Effector memory CD8-positive, alpha-beta T cell (primary cell): Measurements from ENCODE around the gene SPACA7.
"Not testable (repeated sequence)": the region's sequence is repeated elsewhere in the genome, so short reads cannot be mapped to it uniquely, and the experiment has no call there.

ENCODE experiments used
- ATAC-seq: fragments of 150-1000 bp; cut with Tn5 transposase; replicated peaks from 2 replicates; pipeline ENCODE4 v1.10.0; 2021; ENCODE audit warnings: mild to moderate bottlenecking, moderate library complexity
- DNase-seq, 3 experiments: peaks; one replicate each; pipeline ENCODE4 v3.0.0; 2021
- H3K27ac Mint-ChIP-seq, 2 donors: one replicate each; pipeline ENCODE4 v1.8.0; 2022; ENCODE audit warnings: mild to moderate bottlenecking in 2 of 2, mixed read lengths in 2 of 2, moderate library complexity in 2 of 2
- H3K27me3 Mint-ChIP-seq, 2 donors: one replicate each; pipeline ENCODE4 v1.8.0; 2022; ENCODE audit warnings: mixed read lengths in 2 of 2
- H3K36me3 Mint-ChIP-seq: one replicate; pipeline ENCODE4 v1.8.0; 2022; ENCODE audit warnings: mild to moderate bottlenecking, moderate library complexity, mixed read lengths; ENCODE audit not compliant: insufficient read depth
- H3K4me1 Mint-ChIP-seq, 2 donors: one replicate each; pipeline ENCODE4 v1.8.0; 2022; ENCODE audit warnings: low read depth in 2 of 2, mixed read lengths in 2 of 2
- H3K4me3 Mint-ChIP-seq, 2 donors: one replicate each; pipeline ENCODE4 v1.8.0; 2022; ENCODE audit warnings: mild to moderate bottlenecking in 2 of 2, mixed read lengths in 2 of 2, moderate library complexity in 2 of 2
- H3K9me3 Mint-ChIP-seq, 2 donors: one replicate each; pipeline ENCODE4 v1.8.0; 2022; ENCODE audit warnings: mixed read lengths in 2 of 2

Gene SPACA7

DNA sequence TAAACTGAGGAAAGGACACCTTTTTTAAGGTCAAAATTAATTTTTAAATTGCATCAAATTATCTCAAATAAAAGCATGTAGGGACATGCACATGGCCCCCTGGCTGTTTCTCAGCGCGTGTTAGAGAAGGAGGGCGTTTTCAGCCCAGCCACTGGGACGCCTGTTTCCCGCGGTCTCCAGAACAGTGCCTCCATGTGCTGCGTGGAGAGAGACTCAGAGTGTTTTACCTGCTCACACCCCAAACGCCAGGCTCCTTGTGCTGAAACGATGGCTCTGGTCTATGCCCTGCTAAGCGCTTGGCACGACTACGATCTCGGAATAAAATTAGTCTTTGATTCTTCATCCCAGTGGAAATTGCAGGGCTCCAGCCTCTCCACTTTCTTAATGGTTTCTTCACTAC, 20.0 kb upstream of the SPACA7 start:
- Mint-ChIP-seq H3K27ac (no peak overlapping the region), H3K36me3 (no peaks in the 10 kb centered on the region), H3K4me1 (no peaks in the 10 kb centered on the region), H3K27me3 (peaks cover 6 to 10% of the 10 kb centered on the region in 2 donors), H3K9me3 (peaks cover 10 to 11% of the 10 kb centered on the region in 2 donors), H3K4me3 (no peak overlapping the region)
- ATAC-seq (no peak), DNase-seq (no peak)

DNA sequence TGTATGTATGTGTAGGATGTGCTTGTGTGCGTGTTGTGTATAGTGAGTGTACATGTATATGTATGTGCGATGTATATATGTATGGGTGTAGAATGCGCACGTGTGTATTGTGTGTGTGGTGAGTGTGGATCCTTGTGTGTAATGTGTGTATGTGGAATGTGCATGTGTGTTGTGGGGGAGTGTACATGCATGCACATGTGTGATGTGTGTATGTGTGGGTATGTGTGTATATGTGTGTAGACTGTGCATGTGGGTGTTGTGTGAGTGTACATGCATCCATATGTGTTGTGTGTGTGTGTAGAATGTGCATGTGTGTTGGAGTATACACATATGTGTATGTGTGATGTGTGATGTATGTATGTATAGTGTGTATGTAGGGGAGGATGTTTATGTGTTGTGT, 18.0 kb upstream of the SPACA7 start:
- DNase-seq (no peak), ATAC-seq (no peak)
- H3K9me3 Mint-ChIP-seq: peaks cover 10 to 11% of the 10 kb centered on the region in 2 donors
- no peaks in the 10 kb centered on the region for H3K36me3 Mint-ChIP-seq
- H3K4me3 Mint-ChIP-seq: no peak overlapping the region
- H3K27ac Mint-ChIP-seq: no peak overlapping the region
- H3K4me1 Mint-ChIP-seq: no peaks in the 10 kb centered on the region
- peaks cover 0 to 6% of the 10 kb centered on the region in 2 donors for H3K27me3 Mint-ChIP-seq

DNA sequence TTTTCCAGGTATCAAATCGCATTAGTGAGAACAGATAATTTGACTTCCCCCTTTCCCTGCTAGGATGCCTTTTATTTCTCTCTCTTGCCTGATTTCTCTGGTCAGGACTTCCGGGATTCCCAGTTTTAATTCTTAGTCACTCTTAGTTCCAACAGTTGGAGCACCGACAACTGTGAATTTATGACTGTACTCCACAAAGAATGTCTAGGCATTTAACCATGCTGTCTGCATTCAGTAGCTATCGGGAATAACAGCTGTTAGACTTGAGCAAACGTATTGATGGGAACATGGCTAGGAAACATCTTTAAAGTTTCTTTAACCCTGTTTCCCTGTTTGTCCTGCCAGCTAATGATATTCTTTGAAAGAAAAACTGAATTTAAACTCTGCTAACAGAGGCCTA, 14.1 kb upstream of the SPACA7 start:
- Mint-ChIP-seq H3K36me3 (no peaks in the 10 kb centered on the region), H3K4me3 (no peak overlapping the region), H3K27ac (no peak overlapping the region), H3K4me1 (no peaks in the 10 kb centered on the region), H3K9me3 (peaks cover 10 to 11% of the 10 kb centered on the region in 2 donors), H3K27me3 (peaks cover 0 to 38% of the 10 kb centered on the region in 2 donors)
- DNase-seq (no peak), ATAC-seq (no peak)

DNA sequence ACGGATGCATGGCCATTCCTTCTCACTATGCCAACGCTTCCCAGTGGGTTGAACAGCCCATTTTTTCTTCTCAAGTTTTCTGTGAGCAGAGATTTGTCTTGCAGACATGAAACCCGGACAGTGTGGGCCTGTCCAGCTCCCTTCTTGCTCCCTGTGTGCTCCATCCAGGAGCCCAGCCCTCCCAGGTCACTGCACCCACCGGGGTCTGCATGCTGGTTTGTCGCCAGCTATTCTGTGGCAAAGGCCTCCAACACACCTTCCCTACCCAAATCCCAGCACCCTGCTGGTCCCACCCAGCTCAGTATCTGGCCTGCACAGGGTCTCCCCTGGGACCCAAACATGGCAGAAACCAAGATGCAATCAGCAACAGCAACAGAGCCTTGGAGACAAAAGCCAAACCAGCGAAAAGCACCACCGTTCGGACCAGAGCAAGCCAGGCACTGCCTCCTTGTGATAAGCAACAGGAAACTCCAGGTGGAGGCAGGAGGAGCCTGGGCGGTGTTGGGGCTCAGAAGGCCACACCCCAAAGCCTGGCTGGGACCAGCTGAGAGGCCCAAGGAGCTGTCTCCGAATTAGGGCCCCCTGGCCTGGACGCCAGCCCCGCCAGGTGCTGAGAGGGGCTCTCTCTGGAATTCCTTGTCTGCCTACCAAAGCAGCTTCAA, 12.2 kb upstream of the SPACA7 start:
- H3K9me3 Mint-ChIP-seq: peaks cover 0 to 2% of the 10 kb centered on the region in 2 donors
- no peak for DNase-seq
- H3K4me3 Mint-ChIP-seq: no peak overlapping the region
- no peak overlapping the region for H3K27ac Mint-ChIP-seq
- no peak for ATAC-seq
- H3K27me3 Mint-ChIP-seq: peaks cover 0 to 47% of the 10 kb centered on the region in 2 donors
- no peaks in the 10 kb centered on the region for H3K36me3 Mint-ChIP-seq
- no peaks in the 10 kb centered on the region for H3K4me1 Mint-ChIP-seq

DNA sequence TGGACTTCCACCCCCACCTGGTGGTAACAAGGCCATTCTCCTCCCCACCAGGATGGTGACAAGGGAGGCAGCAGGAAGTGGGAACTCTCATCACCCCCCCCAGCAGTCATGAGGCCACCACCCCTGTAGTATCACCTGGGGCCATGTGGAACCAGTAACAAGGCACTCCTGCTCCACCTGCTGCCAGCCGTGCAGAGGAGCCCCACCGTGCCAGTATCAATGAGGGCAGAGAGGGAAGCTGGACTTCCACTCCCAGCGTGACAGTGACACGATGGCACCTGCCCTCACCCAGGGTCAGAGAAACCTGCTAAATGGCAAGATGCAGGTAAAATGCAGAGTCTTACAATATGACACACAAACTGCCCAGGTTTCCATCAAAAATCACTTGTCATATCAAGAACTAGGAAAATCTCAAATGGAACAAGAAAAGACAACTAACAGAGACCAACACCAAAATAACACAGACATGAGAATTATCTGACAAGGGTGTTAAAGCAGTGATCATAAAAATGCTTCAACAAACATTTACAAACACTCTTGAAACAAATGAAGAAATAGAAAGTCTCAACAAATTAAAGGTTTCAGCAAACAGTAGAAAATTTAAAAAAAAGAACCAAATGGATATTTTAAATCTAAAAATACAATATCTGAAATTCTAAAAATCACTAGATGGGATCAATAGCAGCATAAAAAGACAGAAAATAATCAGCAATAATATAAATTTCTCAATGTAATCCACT, 9.1 kb upstream of the SPACA7 start:
- no peaks in the 10 kb centered on the region for H3K36me3 Mint-ChIP-seq
- no peak overlapping the region for H3K4me3 Mint-ChIP-seq
- no peak for ATAC-seq
- H3K27ac Mint-ChIP-seq: no peak overlapping the region
- H3K4me1 Mint-ChIP-seq: no peaks in the 10 kb centered on the region
- H3K9me3 Mint-ChIP-seq: peaks cover 0 to 2% of the 10 kb centered on the region in 2 donors
- no peak for DNase-seq
- H3K27me3 Mint-ChIP-seq: peaks cover 0 to 50% of the 10 kb centered on the region in 2 donors

DNA sequence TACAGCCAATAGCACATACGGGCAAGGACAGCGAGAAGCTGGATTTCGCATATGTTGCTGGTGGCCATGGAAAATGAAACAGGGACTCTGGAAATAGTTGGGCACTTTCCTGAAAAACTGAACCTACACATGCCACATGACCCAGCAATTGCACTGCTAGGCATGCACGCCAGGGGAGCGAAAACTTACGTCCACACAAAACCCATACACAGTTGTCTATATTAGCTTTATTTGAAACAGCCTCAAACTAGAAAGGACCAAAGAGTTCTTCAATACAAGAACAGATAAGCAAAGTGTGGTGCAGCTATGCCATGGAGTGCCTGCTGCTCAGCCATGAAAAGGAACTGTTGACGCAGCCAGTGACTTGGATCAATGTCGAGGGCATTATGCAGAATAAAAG, 7.3 kb upstream of the SPACA7 start:
- Mint-ChIP-seq H3K27me3 (peaks cover 0 to 38% of the 10 kb centered on the region in 2 donors), H3K27ac (no peak overlapping the region), H3K4me1 (no peaks in the 10 kb centered on the region), H3K4me3 (no peak overlapping the region), H3K9me3 (peaks cover 0 to 2% of the 10 kb centered on the region in 2 donors), H3K36me3 (no peaks in the 10 kb centered on the region)
- no peak for DNase-seq
- no peak for ATAC-seq

DNA sequence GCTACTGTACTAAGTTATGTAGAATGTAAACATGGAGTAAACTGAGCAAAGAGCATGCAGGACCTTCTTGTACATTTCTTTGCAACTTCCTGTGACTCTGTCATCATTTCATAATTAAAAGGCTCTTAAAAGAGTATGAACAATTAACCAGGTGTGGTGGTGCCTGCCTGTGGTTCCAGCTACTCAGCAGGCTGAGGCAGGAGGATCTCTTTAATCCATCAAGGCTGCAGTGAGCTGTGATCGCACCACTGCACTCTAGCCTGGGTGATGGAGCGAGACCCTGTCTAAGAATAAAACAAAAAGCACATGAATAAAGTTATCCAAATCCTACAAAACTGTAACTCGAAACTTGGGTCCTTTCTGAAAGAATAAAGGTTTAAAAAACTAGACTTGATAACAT, 5.8 kb upstream of the SPACA7 start:
- Mint-ChIP-seq H3K27ac (no peak overlapping the region), H3K4me1 (no peaks in the 10 kb centered on the region), H3K4me3 (no peak overlapping the region), H3K27me3 (peaks cover 0 to 38% of the 10 kb centered on the region in 2 donors), H3K9me3 (peaks cover 0 to 2% of the 10 kb centered on the region in 2 donors), H3K36me3 (no peaks in the 10 kb centered on the region)
- DNase-seq (no peak), ATAC-seq (no peak)

DNA sequence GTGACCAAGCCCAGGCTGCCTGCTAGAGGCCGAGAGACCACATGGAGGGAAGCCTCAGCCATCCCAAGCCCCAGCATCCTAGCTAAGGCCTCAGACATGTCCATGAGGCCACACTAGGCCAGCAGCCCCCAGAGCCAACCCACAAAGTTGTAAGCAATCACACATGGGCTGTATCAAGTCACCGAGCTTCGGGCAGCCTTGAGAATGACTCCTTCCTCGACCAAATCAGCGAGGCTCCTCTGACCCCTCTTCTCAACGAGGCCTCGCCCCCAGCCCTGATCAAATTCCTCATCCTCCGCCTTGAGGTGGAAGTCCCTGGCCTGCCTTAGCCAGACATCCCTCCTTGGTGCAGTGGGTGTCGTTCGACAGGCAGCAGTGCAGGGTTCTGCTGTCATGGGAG, 1.9 kb upstream of the SPACA7 start:
- no peaks in the 10 kb centered on the region for H3K9me3 Mint-ChIP-seq
- DNase-seq: no peak
- H3K27ac Mint-ChIP-seq: no peak overlapping the region
- H3K27me3 Mint-ChIP-seq: peaks cover 10 to 42% of the 10 kb centered on the region in 2 donors
- H3K36me3 Mint-ChIP-seq: no peaks in the 10 kb centered on the region
- no peak overlapping the region for H3K4me3 Mint-ChIP-seq
- no peaks in the 10 kb centered on the region for H3K4me1 Mint-ChIP-seq
- ATAC-seq: no peak

DNA sequence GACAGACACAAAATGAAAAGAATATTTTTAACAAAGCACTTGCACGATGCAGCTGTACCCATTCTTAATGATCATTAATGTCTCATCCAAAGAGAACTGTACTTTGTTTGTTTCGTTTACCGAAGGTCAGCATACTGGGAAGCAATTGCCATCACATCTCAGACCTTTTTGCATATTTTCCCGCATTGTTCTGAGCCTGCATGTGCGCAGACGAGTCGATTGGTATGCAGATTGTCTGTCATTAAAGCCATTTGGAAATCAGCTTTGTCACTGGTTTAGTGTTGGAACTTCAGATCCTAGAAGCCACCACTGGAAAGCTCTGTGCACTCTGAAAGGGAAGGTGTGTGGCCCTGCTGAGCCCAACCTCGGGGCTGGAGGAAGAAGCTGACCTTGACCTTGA, 15.6 kb downstream of the SPACA7 start:
- no peaks in the 10 kb centered on the region for H3K4me1 Mint-ChIP-seq
- no peak overlapping the region for H3K27ac Mint-ChIP-seq
- no peak overlapping the region for H3K4me3 Mint-ChIP-seq
- peaks cover 0 to 27% of the 10 kb centered on the region in 2 donors for H3K27me3 Mint-ChIP-seq
- DNase-seq: no peak
- ATAC-seq: no peak
- peaks cover 0 to 3% of the 10 kb centered on the region in 2 donors for H3K9me3 Mint-ChIP-seq
- H3K36me3 Mint-ChIP-seq: no peaks in the 10 kb centered on the region

DNA sequence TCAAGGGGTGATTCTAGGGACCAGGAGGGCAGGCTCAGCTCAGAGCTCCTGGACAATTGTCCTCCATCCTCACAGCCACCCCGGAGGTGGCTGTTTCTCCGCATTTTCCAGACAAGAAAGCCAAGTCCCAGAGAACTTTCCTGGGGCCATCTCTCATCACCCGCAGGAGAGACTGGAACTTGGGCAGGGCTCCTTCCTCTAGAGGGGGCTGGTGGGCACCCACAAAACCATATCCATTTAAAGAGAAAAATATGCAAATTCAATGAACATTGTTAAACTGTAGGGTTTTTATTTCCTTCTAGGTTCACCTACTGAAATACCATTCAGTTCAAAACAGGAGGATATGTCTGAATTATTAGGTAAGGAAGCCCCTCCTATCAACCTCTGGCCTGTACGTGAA, 16.6 kb downstream of the SPACA7 start:
- Mint-ChIP-seq H3K36me3 (no peaks in the 10 kb centered on the region), H3K4me1 (no peaks in the 10 kb centered on the region), H3K27ac (no peak overlapping the region), H3K9me3 (peaks cover 0 to 3% of the 10 kb centered on the region in 2 donors), H3K27me3 (peaks cover 0 to 36% of the 10 kb centered on the region in 2 donors), H3K4me3 (no peak overlapping the region)
- ATAC-seq (no peak), DNase-seq (no peak)

DNA sequence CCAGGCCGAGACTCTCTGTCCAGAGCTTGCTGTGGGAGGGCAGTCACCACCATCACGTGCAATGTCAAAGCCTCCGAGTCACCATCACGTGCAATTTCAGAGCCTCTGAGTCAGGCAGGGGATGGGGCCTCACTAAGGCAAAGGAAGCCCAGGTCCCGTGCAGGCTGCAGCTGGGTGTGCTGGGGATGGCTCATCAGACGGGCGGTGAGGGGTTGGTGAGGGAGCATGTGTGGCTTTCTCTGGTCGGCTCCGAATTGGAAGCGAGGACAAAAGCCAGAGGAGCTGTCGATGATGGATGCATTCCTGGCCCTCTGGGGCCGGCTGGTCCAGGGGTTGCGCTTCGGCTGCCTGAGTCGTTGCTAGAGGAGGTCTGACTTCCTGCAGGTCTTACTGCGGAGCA, 18.9 kb downstream of the SPACA7 start:
- not testable (repeated sequence) for H3K27ac Mint-ChIP-seq, ATAC-seq, H3K4me3 Mint-ChIP-seq

DNA sequence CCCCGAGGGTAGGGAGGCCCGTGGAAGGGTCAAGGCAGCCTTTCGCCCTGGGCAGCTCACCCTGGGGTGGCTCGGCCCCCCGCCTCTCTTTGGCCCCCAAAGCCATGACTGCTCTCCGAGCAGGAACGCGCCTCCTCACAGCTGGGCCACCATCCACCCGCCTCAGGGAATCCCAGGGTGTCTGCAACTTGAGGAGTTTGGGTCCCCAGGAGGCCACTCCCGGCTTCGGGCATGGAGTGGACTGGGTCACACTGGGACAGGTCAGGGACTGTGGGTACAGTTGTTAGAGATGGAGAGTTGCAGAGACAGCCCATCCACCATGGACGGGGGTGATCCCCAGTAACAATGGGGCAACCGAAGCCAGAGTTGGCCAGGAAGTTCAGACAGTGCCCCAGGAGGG, 19.8 kb downstream of the SPACA7 start:
- not testable (repeated sequence) for H3K27ac Mint-ChIP-seq, H3K4me1 Mint-ChIP-seq, DNase-seq, H3K36me3 Mint-ChIP-seq, H3K9me3 Mint-ChIP-seq, ATAC-seq, H3K4me3 Mint-ChIP-seq
- peaks cover 0 to 23% of the 10 kb centered on the region in 2 donors for H3K27me3 Mint-ChIP-seq

More for the DNA sequence above, 18.9 kb downstream of the SPACA7 start:
- not testable (repeated sequence) for H3K9me3 Mint-ChIP-seq, DNase-seq, H3K4me1 Mint-ChIP-seq, H3K36me3 Mint-ChIP-seq
- peaks cover 0 to 25% of the 10 kb centered on the region in 2 donors for H3K27me3 Mint-ChIP-seq

DNA sequence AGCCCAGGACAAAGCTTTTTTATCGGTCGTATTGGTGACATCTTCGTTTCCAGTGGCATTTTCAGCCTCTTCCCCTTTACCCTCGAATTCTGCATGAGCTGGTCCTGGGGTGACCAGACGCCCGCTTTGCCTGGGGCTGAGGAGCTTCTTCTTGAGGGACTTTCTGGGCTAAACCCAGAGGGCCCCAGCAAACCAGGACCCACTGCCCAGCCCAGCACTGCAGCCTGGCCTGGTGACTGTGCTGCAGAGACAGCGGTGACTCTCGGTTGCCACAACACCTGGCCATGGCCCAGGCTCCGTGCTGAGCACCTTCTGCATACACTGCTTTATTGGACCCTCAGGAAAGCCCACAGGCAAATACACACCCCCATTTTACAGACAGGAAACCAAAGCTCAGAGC, 21.0 kb downstream of the SPACA7 start:
- no peak overlapping the region for H3K27ac Mint-ChIP-seq
- ATAC-seq (no peak), DNase-seq (no peak)
- H3K4me3 Mint-ChIP-seq: no peak overlapping the region
- no peaks in the 10 kb centered on the region for H3K9me3 Mint-ChIP-seq
- peaks cover 0 to 16% of the 10 kb centered on the region in 2 donors for H3K27me3 Mint-ChIP-seq
- no peaks in the 10 kb centered on the region for H3K36me3 Mint-ChIP-seq
- no peaks in the 10 kb centered on the region for H3K4me1 Mint-ChIP-seq

DNA sequence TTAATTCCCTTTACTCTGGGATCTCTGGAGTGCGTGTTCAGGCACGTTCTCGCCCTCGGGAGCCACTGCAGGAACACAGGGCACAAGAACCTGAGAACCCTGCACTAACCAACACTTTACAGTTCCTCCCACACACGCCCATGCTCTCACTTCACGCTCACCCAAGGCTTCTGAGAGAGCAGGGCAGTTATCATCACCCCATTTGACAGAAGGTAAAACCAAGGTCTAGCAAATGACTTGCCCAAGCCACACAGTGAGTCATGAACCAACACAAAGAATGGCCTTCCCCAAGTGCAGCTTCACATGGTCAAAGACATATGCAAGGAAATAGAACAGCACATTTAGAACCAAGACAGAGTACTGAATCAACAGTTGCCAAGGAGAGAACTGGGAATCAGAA, 22.2 kb downstream of the SPACA7 start:
- H3K27ac Mint-ChIP-seq, H3K4me3 Mint-ChIP-seq, ATAC-seq, H3K4me1 Mint-ChIP-seq, H3K9me3 Mint-ChIP-seq, H3K36me3 Mint-ChIP-seq, DNase-seq: not testable (repeated sequence)
- peaks cover 3 to 17% of the 10 kb centered on the region in 2 donors for H3K27me3 Mint-ChIP-seq
